GM18519 (cell line): ENCODE measurements around the gene M6PR.
"Not testable (repeated sequence)": the region's sequence is repeated elsewhere in the genome, so short reads cannot be mapped to it uniquely, and the experiment has no call there.

ENCODE experiments used
- ATAC-seq: cut with Tn5 transposase; IDR thresholded peaks from one replicate; pipeline ENCODE4 v1.9.1; 2021; ENCODE audit warnings: mild to moderate bottlenecking, moderate library complexity; ENCODE audit not compliant: unreplicated experiment, low FRiP score

M6PR gene

DNA sequence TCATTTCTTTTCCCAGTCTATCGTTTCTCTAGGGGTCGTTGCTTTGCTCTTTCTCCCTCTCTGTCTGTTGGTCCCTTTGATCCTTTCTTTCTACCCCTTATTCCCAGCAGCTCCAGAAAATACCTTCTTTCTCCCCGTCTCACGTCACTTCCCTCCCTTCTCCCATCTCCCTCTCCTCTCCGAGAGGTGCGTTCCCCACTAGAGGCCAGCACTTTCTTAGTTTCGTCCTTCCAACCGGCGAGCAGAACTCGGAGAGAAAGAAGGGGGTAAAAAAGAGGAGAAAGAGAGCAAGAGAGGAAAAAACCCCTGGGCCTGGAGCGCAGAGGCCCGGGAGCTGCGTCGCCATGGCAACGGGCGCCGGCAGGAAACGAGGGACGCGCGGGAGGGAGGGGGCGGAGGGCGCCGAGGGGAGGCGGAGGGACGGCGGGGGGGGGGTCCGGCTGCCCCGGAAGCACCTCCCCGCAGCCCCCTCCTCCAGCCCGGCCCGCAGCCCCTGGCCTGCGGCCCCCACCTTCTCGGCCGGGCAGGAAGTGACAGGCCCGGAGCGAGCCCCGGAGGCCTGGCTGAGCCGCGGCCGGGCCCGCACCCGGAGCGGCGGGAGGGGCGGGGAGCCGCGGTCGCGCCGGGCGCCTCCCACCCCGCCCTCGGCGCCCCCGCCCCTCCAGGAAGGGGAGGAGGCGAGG lies 35.3 kb downstream of the M6PR start, which contains the start of gene PHC1:
TSS of gene PHC1 (plus strand) at position 477 of the 683 bp plus-strand sequence. CDS start 3,169 bp downstream, outside the sequence.
- peak; percentile 38 for ATAC-seq

DNA sequence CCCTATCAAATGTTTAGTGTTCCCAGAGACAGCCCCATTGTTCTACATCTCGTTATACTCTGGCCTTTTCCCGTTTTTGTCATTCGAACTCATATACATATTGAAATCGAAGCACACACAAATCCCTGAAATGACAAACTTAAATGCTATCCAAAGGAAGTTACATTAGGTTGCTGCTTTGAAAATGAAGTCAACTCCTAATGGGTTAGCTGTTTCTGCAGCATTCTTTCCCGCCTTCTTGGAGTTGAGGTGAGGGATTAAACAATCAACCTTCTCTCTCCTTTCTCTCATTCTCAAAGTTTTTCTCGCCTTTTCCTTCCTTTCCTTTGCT lies 35.8 kb downstream of the M6PR start:
- no peak for ATAC-seq

DNA sequence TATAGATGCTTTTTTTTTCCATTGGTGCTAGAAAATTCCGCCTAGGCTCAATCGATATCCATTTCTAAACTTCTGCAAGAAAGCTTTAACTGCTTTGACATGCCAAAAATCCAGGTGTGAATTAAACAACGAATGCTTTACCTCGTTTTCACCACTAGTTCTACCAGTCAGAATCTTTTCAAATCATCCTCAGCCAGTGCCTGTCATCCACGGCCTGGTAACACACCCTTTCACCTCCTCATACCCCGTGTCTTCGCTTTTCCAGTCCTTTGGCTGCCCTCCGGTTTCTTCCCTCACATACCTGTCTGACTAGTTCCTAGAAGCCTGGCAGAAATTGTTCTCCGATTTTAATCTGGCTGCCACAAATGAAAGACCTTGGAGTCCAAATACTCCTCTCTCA lies 36.5 kb downstream of the M6PR start:
- no peak for ATAC-seq

DNA sequence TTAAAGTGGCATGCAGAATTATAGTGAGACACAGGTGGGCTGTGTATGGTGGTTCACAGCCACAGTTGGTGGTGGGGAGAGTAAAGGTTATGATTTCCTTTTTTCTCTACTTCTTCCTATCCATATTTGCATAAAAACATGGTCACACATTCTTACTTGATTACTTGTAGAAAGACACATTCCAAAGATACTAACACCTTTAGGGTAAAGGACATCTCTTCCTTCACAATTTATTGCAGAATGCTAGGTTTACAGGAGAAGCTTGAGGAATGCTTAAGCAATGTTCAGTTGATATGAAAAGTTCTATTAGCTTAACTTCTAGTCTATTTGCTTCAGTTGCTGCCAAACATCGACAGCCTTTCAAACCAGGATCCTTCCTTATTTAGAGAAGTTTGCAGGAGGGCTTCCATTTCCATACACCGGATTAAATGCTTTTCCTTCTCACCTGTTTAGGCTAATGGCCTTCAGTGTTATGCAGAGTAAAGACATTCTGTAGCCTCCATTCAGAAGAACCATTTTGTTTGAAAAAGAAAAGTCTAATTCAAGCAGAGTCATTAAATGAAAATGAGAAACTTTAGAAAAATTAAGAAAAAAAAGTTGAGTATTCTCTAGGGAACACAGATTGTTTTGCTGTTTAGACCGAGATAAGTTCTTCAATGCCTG lies 37.7 kb downstream of the M6PR start:
- no peak for ATAC-seq

DNA sequence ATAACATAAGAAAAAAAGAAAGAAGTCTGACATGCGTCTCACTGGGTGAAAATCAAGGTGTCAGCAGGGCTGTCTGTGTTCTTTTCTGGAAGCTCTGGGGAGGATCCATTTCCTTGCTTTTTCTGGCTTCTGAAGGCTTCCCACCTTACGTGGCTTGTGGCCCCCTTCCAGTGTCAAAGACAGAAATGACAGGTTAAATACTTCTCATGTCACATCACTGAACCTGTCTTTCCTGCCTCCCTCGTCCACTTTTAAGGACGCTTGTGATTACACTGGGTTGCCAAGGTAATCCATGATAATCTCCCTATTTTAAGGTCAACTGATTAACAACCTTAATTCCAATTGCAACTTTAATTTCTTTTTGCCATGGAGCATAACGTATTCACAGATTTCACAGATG lies 39.7 kb downstream of the M6PR start:
- no peak for ATAC-seq

DNA sequence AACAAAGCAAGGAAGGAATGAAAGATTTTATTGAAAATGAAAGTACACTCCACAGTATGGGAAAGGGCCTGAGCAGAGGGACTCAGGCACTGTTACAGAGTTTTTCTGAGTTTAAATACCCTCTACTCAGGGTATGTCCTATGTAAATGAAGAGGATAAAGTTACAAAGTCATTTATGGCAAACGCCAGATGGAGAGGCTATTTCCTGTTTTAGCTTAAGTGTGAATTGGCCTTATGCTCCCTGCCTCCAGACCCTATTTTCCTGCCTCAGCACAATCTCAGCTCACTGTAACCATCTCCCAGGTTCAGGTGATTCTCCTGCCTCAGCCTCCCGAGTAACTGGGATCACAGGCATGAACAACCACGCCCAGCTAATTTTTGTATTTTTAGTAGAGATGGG lies 41.9 kb downstream of the M6PR start:
- ATAC-seq: no peak

DNA sequence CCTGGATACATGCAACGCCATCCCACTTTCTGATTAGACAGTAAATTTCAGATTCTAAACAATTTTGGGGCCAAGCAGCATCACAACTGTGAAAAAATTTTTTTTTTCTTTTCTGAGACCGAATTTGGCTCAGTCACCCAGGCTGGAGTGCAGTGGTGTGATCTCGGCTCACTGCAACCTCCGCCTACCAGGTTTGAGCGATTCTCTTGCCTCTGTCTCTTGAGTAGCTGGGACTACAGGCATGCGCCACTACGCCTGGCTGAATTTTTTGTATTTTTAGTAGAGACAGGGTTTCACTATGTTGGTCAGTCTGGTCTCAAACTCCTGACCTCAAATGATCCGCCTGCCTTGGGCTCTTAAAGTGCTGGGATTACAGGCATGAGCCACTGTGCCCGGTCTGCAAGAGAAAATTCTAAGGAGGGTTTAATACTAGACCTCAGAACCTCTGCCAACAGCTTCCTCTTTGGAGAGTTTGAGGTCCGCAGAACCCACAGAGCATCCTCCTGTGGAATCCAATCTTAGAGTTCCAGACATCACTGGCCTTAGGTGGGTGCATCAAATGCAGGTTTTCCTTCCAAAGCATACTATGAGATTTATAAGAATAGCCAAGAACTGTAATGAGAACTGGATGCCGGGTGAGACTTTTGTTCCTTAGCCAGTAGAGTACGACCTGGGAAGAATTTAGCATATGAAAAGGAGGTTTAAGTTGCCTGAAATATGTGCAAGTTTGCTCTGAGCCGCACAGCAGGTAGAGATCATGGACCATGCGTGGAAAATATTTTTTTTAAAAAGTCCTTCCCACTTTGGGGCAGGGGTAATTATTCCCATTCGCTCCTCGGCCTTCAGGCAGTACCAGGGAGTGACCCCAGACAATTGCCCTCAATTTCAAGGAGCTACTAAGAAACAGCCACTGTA lies 42.9 kb downstream of the M6PR start:
- no peak for ATAC-seq

DNA sequence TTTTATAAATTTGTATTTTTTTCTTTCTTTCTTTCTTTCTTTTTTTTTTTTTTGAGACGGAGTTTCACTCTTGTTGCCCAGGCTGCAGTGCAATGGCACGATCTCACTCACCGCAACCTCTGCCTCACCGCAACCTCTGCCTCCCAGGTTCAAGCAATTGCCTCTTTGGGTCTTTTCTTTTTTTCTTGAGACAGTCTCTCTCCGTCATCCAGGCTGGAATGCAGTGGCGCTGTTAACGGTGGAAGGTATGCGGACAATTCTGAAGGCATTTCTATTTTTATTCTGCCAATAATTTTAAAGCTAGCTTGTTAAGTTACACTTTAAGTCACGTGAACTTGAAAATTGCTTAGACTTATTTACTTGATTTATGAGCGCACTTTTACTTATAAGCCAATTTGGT lies 43.9 kb downstream of the M6PR start:
- no peak for ATAC-seq

DNA sequence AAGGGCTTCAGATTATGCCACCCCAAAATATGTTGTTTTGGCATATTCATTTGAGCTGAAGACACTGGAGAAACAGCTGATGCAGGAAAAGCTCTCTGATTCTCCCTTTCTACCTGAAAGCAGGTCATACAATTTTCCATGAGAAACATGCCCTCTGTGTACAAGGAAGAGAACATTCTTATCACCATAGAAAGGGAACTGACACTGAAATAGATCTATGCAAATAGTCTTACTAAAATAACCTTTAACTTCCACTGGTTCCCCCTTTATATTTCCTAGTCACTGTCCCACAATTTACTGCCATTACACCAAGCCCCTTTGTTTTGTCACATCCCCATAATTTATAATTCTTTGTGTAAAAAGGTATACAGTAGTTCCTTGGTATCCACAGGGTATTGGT lies 44.8 kb downstream of the M6PR start:
- no peak for ATAC-seq

DNA sequence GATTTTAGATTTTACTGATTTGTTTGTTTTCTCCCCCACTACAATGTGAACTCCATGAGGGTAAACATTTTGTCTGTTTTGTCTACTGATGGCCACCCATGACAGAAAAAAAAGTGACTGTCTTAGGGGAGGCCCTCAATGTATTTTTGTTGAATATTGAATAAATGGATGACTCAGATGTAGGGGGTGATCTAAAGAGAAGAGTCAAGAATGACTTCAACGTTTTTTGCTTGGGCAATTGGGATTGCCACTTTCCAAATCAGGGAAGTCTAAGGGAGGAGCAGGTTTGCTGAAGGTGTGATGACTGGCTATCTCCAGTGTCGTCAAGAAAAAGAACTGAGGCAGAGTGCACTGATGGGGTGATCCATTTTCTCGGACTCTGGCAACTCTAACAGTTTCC lies 45.8 kb downstream of the M6PR start:
- no peak for ATAC-seq

DNA sequence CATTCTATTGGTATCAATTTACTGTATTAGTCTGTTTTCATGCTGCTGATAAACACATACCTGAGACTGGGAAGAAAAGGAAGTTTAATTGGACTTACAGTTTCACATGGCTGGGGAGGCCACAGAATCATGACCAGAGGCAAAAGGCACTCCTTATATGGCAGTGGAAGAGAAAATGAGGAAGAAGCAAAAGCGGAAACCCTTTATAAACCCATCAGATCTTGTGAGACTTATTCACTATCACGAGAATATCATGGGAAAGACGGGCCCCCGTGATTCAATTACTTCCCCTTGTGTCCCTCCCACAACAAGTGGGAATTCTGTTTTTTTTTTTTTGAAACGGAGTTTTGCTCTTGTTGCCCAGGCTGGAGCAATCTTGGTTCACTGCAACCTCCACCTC lies 46.7 kb downstream of the M6PR start:
- not testable (repeated sequence) for ATAC-seq

DNA sequence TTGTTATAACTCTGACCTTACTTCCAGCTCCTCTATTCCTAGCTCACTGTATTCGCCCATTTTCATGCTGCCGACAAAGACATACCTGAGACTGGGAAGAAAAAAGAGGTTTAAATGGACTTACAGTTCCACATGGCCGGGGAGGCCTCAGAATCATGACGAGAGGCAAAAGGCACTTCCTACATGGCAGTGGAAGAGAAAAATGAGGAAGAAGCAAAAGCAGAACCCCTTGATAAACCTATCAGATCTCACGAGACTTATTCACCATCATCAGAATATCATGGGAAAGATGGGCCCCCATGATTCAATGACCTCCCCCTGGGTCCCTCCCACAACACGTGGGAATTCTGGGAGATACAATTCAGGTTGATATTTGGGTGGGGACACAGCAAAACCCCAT lies 49.6 kb downstream of the M6PR start:
- ATAC-seq: no peak

DNA sequence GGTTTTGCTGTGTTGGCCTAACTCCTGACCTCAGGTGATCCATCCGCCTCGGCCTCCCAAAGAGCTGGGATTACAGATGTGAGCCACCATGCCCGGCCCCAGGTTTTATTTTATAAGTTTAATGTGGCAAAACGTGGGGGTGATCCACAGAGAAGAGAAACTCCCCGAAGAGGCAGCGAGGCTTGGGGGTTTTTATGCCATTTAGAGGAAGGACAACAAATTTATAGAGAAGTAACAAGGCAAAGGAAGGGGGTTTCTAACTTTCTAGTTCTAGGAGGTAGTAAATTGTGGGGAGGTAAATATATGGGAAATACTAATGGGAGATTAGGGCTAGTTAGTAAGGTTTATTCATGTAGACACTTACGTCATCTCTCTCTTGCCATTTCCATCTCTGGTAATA lies 52.4 kb downstream of the M6PR start:
- ATAC-seq: no peak

DNA sequence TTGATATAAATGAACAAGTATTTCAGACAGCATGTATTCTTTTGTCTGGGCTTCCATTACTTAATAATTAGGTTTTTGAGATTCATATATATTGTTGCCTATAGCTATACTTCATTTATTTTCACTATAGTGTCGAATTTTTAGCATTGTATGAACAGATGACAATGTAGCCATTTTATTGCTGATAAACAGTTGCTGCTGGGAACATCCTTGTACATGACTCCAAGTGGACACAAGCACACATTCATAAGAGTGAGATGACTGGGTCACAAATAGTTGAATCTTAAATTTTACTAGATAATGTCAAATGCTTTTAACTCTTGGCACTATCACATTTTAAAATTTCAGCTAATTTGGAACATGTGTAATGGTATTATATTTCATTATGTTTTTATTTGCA lies 54.5 kb downstream of the M6PR start:
- no peak for ATAC-seq

DNA sequence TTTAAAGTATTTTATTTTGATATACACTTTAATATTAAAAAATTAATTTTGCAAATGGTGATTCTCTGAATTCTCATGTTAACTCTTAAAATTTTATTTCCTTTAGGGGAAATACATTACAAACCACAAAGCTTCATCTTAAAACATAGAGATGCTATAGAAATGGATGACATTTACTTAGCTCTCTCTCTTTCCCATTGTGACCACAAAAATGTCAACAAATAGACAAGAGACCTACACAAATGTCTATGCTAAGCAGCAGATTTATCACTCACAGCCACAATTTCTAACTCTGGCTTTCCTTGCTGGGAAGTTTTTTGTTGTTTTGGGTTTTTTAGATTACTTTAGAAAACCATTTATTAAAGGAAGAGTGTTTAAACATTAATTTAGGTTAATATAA lies 55.1 kb downstream of the M6PR start:
- ATAC-seq: no peak

DNA sequence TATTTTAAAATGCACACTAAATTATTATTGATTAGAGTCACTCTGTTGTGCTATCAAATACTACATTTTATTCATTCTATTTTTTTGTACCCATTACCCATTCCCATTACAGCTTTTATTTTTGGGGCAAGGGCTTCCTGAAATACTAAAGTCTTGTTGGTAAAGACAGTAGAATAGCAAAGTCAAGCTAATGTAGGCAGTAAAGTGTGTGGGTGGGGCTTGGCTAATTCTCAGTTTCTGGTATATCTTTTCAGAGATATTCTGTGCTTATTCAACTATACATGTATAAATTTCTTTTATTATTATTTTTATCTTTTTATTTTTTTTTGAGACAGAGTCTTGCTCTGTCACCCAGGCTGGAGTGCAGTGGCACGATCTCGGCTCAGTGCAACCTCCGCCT lies 57.5 kb downstream of the M6PR start:
- ATAC-seq: no peak
